BJ (cell line): Measurements from ENCODE around the gene PPP1R1B. TPM values are rescaled to one million over a fixed set of nuclear protein-coding genes. Genes with fewer than 3 reads are reported as not detected.

Source experiments
- CTCF ChIA-PET: fragments of 350-600 bp; formaldehyde crosslinking; extraction: SDS; loops from one replicate; lab custom pipeline; 2021; ENCODE audit warnings: antibody characterized with exemption, inconsistent platforms; lab: Yijun Ruan, JAX
- POLR2A ChIA-PET: fragments of 300-600 bp; sonication (Branson Sonifier 250); formaldehyde crosslinking; extraction: SDS; loops from one replicate; lab custom pipeline; 2021; ENCODE audit warnings: antibody characterized with exemption; lab: Charles Lee
- DNase-seq: peaks from one replicate; pipeline ENCODE4 v3.0.0-alpha.2; 2011; ENCODE audit warnings: low read depth
- H3K27me3 ChIP-seq: 2 replicates; pipeline ENCODE4 v1.6.0; 2011; ENCODE audit warnings: low read length; ENCODE audit not compliant: control insufficient read depth, insufficient read depth
- H3K36me3 ChIP-seq: 2 replicates; pipeline ENCODE4 v1.5.1; 2011; ENCODE audit warnings: low read length; ENCODE audit not compliant: control insufficient read depth, insufficient read depth
- H3K4me3 ChIP-seq: 2 replicates; pipeline ENCODE4 v1.5.1; 2011; ENCODE audit warnings: low read depth, mild to moderate bottlenecking, control low read depth, low read length
- CTCF ChIP-seq: IDR thresholded peaks from 2 replicates; pipeline ENCODE4 v1.5.1; 2011; ENCODE audit warnings: low read depth, mild to moderate bottlenecking, control low read depth, inconsistent platforms, low read length, moderate library complexity; ENCODE audit not compliant: insufficient read depth
- polyA plus RNA-seq: library from polyadenylated mRNA; depleted of rRNA; stranded (reverse); fragments of >200 nt; gene quantifications from 2 replicates; pipeline ENCODE4 v1.2.3, GENCODE V29; 2011

The PPP1R1B gene
- polyA plus RNA-seq, 1 experiment: not detected

- H3K27me3 ChIP-seq: peaks cover 19% of the 10 kb centered on the region
- ChIA-PET POLR2A (interaction anchor here (0.7 kb wide), 1 partner anchor 90 kb away, joined by 7 read pairs; no protein-coding TSS in a partner anchor), CTCF (interaction anchor here (1.1 to 16.9 kb wide), 7 partner anchors 9 to 44 kb away, joined by 3 to 185 read pairs (median 7); partner anchors contain the start of genes ERBB2 and PPP1R1B)
- H3K4me3 ChIP-seq: no peak overlapping the region
- peaks cover 4% of the 10 kb centered on the region for H3K36me3 ChIP-seq
- DNase-seq: no peak
- no peak for TF ChIP-seq CTCF
Observed at GRCh38 chr17:39666601-39667261, 40.0 kb downstream of the PPP1R1B start.

DNA sequence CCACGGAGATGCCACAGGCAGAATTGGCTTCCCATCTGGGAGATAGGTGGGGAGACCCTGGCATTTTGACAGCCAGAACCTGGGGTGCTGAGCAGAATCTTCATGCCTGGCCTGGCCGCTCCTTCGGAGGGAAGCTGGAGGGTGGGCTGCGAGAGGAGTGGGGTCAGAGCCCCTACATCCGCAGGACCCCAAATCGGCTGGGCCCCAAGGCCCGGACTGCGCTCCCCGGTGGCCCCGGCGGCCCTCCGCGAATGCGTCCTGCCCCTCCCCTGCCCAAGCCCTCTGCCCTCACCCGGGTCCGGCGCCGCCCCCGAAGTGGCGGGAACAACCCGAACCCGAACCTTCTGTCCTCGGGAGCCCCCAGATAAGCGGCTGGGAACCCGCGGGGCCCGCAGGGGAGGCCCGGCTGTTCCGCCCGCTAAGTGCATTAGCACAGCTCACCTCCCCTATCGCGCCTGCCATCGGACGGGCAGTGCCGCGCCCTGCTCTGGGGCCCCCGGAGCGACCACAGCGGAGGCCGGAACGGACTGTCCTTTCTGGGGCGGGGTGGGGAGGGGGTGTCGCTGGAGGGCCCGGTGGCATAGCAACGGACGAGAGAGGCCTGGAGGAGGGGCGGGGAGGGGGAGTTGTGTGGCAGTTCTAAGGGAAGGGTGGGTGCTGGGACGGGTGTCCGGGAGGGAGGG lies 40.7 kb downstream of the PPP1R1B start:
- ChIA-PET CTCF (interaction anchor here (1.1 to 16.9 kb wide), 10 partner anchors 10 to 45 kb away, joined by 3 to 185 read pairs (median 6); partner anchors contain the start of genes PGAP3 and PPP1R1B), POLR2A (interaction anchor here (0.7 kb wide), 1 partner anchor 89 kb away, joined by 7 read pairs; no protein-coding TSS in a partner anchor)
- peaks cover 19% of the 10 kb centered on the region for H3K27me3 ChIP-seq
- H3K36me3 ChIP-seq: peaks cover 3% of the 10 kb centered on the region; the same call in 1 of the 2 replicates
- DNase-seq: no peak
- no peak for TF ChIP-seq CTCF
- no peak overlapping the region for H3K4me3 ChIP-seq

DNA sequence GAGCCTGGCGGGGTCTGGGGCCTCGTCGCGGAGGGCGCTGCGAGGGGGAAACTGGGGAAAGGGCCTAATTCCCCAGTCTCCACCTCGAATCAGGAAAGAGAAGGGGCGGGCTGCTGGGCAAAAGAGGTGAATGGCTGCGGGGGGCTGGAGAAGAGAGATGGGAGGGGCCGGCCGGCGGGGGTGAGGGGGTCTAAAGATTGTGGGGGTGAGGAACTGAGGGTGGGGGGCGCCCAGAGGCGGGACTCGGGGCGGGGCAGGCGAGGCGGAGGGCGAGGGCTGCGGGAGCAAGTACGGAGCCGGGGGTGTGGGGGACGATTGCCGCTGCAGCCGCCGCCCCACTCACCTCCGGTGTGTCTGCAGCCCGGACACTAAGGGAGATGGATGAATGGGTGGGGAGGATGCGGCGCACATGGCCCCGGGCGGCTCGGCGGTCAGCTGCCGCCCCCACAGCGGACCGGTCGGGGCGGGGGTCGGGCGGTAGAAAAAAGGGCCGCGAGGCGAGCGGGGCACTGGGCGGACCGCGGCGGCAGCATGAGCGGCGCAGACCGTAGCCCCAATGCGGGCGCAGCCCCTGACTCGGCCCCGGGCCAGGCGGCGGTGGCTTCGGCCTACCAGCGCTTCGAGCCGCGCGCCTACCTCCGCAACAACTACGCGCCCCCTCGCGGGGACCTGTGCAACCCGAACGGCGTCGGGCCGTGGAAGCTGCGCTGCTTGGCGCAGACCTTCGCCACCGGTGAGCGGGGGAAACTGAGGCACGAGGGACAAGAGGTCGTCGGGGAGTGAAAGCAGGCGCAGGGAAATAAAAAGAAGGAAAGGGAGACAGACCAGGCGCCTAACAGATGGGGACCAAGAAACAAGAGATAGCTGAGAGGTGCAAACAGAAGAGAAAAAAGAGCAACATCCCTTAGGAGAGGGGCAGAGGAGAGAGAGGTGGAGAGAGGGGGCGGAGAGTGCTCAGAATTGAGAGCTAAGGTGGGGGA lies 41.5 kb downstream of the PPP1R1B start, which contains the start of gene PNMT:
TSS of gene PNMT (plus strand) at position 509 of the 980 bp plus-strand sequence. CDS start at position 532, 23 bp downstream.
- CTCF ChIA-PET: interaction anchor here (1.0 to 16.9 kb wide), 14 partner anchors 8 to 62 kb away, joined by 3 to 185 read pairs (median 4); partner anchors contain the start of genes MIEN1, PGAP3 and PPP1R1B
- TF ChIP-seq CTCF: peak; percentile 66
- H3K4me3 ChIP-seq: no peak within 1 kb of the TSS

GRCh38 chr17:39669897-39670735 lies 43.4 kb downstream of the PPP1R1B start:
- no peak for TF ChIP-seq CTCF
- Histone ChIP-seq H3K27me3 (peaks cover 19% of the 10 kb centered on the region), H3K4me3 (no peak overlapping the region), H3K36me3 (no peaks in the 10 kb centered on the region)
- ChIA-PET CTCF (interaction anchor here (0.6 to 16.9 kb wide), 9 partner anchors 8 to 159 kb away, joined by 3 to 185 read pairs (median 5); partner anchors contain the start of gene PPP1R1B), POLR2A (no interaction called here)
- DNase-seq: no peak

More for the DNA sequence above, 41.5 kb downstream of the PPP1R1B start, which contains the start of gene PNMT:
- DNase-seq: no peak
- H3K27me3 ChIP-seq: peaks cover 19% of the 10 kb centered on the region
- no peaks in the 10 kb centered on the region for H3K36me3 ChIP-seq
- POLR2A ChIA-PET: no interaction called here
